Astrocyte of the spinal cord (primary cell): ENCODE data around the gene CD38.

Source experiments
- DNase-seq: peaks from one replicate; pipeline ENCODE4 v3.0.0; 2011; ENCODE audit warnings: low read depth, low spot score
- H3K4me3 ChIP-seq: 2 replicates; pipeline ENCODE4 v1.5.1; 2011; ENCODE audit warnings: low read depth, mild to moderate bottlenecking, low read length, moderate library complexity
- CTCF ChIP-seq: IDR thresholded peaks from 2 replicates; pipeline ENCODE4 v1.5.1; 2012; ENCODE audit warnings: low read depth, mild to moderate bottlenecking, low read length, inconsistent platforms
- in situ Hi-C: cut with HindIII; loops from 2 replicates; pipeline ENCODE4 v1.10.0; 2017; ENCODE audit warnings: low sequenced_read_pairs

CD38 gene

GRCh38 chr4:15864651-15865566 lies 86.8 kb downstream of the CD38 start:
- TF ChIP-seq CTCF = no peak
- H3K4me3 ChIP-seq = no peak overlapping the region
- no peak for DNase-seq
- in situ Hi-C loops = no loop called here

GRCh38 chr4:15868111-15868510 lies 90.0 kb downstream of the CD38 start:
- in situ Hi-C loops = no loop called here
- TF ChIP-seq CTCF = no peak
- no peak for DNase-seq
- H3K4me3 ChIP-seq = no peak overlapping the region

- no peak for TF ChIP-seq CTCF
- in situ Hi-C loops = no loop called here
- DNase-seq = no peak
- H3K4me3 ChIP-seq = no peak overlapping the region
Observed at GRCh38 chr4:15868826-15869413, 90.8 kb downstream of the CD38 start.

- TF ChIP-seq CTCF = no peak
- H3K4me3 ChIP-seq = no peak overlapping the region
- in situ Hi-C loops = no loop called here
- no peak for DNase-seq
Observed at GRCh38 chr4:15870079-15870478, 92.0 kb downstream of the CD38 start.

- in situ Hi-C loops = no loop called here
- no peak for TF ChIP-seq CTCF
- no peak for DNase-seq
- H3K4me3 ChIP-seq = no peak overlapping the region
Observed at GRCh38 chr4:15870921-15871664, 93.0 kb downstream of the CD38 start.

- no peak overlapping the region for H3K4me3 ChIP-seq
- in situ Hi-C loops = no loop called here
- TF ChIP-seq CTCF = no peak
- no peak for DNase-seq
Observed at GRCh38 chr4:15873117-15873516, 95.0 kb downstream of the CD38 start.
